Measurements from ENCODE around the gene ENPP7. TPM values are rescaled to one million over a fixed set of nuclear protein-coding genes. Genes with fewer than 3 reads are reported as not detected.

Gene ENPP7
- total RNA-seq, 2 donors from 2014 or later, result not detected

DNA sequence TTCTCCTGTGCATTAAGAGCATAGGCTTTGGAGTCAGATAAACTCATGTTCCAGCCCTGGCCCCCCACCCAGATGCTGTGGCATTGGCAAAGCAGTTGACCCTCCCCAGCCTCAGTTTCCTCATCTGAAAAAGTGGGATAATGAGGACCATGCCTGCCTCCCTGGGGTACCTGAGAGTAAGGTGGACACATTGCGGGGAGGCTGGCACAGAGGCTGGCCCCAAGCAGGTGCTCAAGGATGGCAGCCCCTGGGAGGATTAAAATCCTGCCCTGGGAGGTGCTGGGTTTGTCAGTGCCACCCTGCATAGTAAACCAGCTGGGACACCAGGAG, 11.8 kb downstream of the ENPP7 start:
- H3K27me3 ChIP-seq, result peaks cover 0 to 2% of the 10 kb centered on the region in 2 donors
- TF ChIP-seq, protein P1, sequence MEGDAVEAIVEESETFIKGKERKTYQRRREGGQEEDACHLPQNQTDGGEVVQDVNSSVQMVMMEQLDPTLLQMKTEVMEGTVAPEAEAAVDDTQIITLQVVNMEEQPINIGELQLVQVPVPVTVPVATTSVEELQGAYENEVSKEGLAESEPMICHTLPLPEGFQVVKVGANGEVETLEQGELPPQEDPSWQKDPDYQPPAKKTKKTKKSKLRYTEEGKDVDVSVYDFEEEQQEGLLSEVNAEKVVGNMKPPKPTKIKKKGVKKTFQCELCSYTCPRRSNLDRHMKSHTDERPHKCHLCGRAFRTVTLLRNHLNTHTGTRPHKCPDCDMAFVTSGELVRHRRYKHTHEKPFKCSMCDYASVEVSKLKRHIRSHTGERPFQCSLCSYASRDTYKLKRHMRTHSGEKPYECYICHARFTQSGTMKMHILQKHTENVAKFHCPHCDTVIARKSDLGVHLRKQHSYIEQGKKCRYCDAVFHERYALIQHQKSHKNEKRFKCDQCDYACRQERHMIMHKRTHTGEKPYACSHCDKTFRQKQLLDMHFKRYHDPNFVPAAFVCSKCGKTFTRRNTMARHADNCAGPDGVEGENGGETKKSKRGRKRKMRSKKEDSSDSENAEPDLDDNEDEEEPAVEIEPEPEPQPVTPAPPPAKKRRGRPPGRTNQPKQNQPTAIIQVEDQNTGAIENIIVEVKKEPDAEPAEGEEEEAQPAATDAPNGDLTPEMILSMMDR (IDR thresholded peaks at IDR 0.05), result no peak
- no peak for TF ChIP-seq POLR2A (IDR thresholded peaks at IDR 0.05)
- 80% methylated on average over 1 of the region's 1 CpG; no CpG with 5 or more reads in 1 of the 2 donors for WGBS, 2 donors
- no peaks in the 10 kb centered on the region for H3K36me3 ChIP-seq (replicated peaks in 1 of 2; ENCODE audit: insufficient read depth in 1 of 2, low read depth in 2 of 2)
- no peaks in the 10 kb centered on the region for H3K9me3 ChIP-seq
- intact Hi-C loops (cut with DNase I), result loop anchor here (10.0 kb wide), 1 partner anchor 242 kb away; no protein-coding TSS in a partner anchor
- ATAC-seq (no peak), DNase-seq (no peak)
- no peak overlapping the region for H3K27ac ChIP-seq
- H3K4me1 ChIP-seq, result peaks cover 45% of the 10 kb centered on the region
- no peak overlapping the region for H3K4me3 ChIP-seq

DNA sequence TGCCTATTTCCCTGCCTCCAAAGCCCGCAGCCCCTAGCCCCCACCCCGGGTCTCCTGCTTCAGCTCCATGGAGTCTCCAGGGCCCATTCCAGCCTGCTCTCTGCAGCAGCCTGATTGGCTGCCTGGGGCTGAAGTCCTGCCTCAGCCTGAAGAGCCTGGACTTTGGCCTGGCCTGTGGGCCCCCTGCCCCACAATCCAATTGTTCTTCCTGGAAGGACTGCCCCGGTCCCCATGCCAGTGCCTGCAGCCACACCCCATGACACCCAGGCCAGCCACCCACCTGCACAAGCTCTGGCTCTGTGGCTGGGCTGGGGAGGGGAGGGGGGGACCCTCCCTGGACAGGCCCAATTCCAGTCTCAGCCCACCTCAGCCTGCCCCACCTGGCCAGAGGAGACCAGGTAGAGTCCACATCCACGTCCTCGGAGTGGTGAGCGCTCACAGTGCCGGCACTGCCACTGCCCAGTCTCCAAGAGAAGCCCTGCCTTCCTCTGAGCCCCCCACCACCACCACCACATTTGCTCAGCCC, 12.3 kb downstream of the ENPP7 start:
- peaks cover 45% of the 10 kb centered on the region for H3K4me1 ChIP-seq
- intact Hi-C loops (cut with DNase I), result loop anchor here (10.0 kb wide), 1 partner anchor 242 kb away; no protein-coding TSS in a partner anchor
- H3K36me3 ChIP-seq (replicated peaks in 1 of 2; ENCODE audit: insufficient read depth in 1 of 2, low read depth in 2 of 2), result no peaks in the 10 kb centered on the region
- TF ChIP-seq, protein P1 (IDR thresholded peaks at IDR 0.05), result no peak
- no peak for TF ChIP-seq POLR2A (IDR thresholded peaks at IDR 0.05)
- peaks cover 0 to 7% of the 10 kb centered on the region in 2 donors for H3K27me3 ChIP-seq
- no peaks in the 10 kb centered on the region for H3K9me3 ChIP-seq
- no peak overlapping the region for H3K27ac ChIP-seq
- 86 to 90% methylated on average over 7 of the region's 7 CpGs for WGBS, 2 donors
- no peak overlapping the region for H3K4me3 ChIP-seq
- no peak for ATAC-seq
- no peak for DNase-seq

DNA sequence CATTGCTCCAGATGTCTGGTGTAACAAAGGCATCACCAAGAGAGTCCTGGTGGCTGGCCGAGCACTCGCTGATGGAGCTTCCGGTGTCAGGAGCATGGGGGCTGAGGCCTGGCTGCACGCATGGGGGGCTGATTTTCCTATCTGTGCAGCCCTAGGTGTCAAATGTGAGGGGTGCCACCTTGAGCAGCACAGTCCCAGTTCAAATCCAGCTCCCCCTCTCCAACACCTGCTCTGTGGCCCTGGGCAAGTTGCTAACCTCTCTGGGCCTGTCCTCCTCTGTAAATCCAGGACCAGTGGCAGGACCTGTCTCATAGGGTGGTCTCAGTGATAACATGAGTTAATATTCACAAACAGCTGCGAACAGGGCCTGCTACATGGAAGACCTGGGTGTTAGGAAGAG, 12.9 kb downstream of the ENPP7 start:
- Histone ChIP-seq H3K36me3 (replicated peaks in 1 of 2; ENCODE audit: insufficient read depth in 1 of 2, low read depth in 2 of 2) (no peaks in the 10 kb centered on the region), H3K9me3 (no peaks in the 10 kb centered on the region), H3K27me3 (peaks cover 0 to 13% of the 10 kb centered on the region in 2 donors), H3K27ac (no peak overlapping the region), H3K4me1 (peaks cover 44% of the 10 kb centered on the region), H3K4me3 (no peak overlapping the region)
- 73 to 87% methylated on average over 5 of the region's 5 CpGs for WGBS, 2 donors
- no peak for DNase-seq
- TF ChIP-seq POLR2A (IDR thresholded peaks at IDR 0.05), result no peak
- TF ChIP-seq, protein P1 (IDR thresholded peaks at IDR 0.05), result no peak
- intact Hi-C loops (cut with DNase I), result loop anchor here (10.0 kb wide), 1 partner anchor 241 kb away; no protein-coding TSS in a partner anchor
- ATAC-seq, result no peak

DNA sequence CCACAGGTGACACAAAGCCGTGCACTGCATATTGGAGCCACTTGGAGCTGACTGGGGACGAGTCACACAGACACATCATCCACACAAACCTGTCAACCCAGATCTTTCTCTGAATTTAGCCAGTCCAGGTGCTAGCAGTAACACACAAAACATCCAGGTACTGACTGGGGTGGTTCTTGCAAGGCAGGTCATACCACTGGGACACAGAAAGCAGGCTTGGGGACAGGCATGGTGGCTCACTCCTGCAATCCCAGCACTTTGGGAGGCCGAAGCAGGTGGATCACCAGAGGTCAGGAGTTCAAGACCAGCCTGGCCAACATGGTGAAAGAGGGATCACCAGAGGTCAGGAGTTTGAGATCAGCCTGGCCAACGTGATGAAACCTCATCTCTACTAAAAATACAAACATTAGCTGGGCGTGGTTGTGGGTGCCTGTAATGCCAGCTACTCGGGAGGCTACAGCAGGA, 14.9 kb downstream of the ENPP7 start:
- Histone ChIP-seq H3K27me3 (peaks cover 0 to 14% of the 10 kb centered on the region in 2 donors), H3K9me3 (no peaks in the 10 kb centered on the region), H3K27ac (no peak overlapping the region), H3K4me1 (peaks cover 24% of the 10 kb centered on the region), H3K4me3 (no peak overlapping the region), H3K36me3 (replicated peaks in 1 of 2; ENCODE audit: insufficient read depth in 1 of 2, low read depth in 2 of 2) (no peaks in the 10 kb centered on the region)
- DNase-seq, result no peak
- ATAC-seq, result no peak
- 30 to 44% methylated on average over 6 of the region's 6 CpGs for WGBS, 2 donors
- no peak for TF ChIP-seq POLR2A (IDR thresholded peaks at IDR 0.05)
- TF ChIP-seq, protein P1 (IDR thresholded peaks at IDR 0.05), result no peak
- intact Hi-C loops (cut with DNase I), result loop anchor here (10.0 kb wide), 1 partner anchor 239 kb away; no protein-coding TSS in a partner anchor
